HCT116 (cell line): ENCODE results near the gene MRPS34. TPM values are rescaled to one million over a fixed set of nuclear protein-coding genes. Genes with fewer than 3 reads are reported as not detected.

ENCODE experiments used
- ATAC-seq: fragments of 200-7000 bp; cut with Tn5 transposase; 2 replicates; pipeline ENCODE4 v1.9.1; 2020; ENCODE audit warnings: mild to moderate bottlenecking, moderate library complexity
- BruUV-seq: library from RNA; stranded (reverse); fragments of 400-500 nt; replicated peaks from 2 replicates; lab custom pipeline; 2021; lab: Mats Ljungman, UMichigan
- CTCF ChIA-PET: fragments of 300-600 bp; sonication (Branson Sonifier 250); formaldehyde crosslinking; loops from one replicate; lab custom pipeline; 2021; ENCODE audit warnings: antibody characterized with exemption; lab: Charles Lee
- POLR2A ChIA-PET: fragments of 300-600, 350-600 bp; sonication (Branson Sonifier 250); formaldehyde crosslinking; loops from one replicate; lab custom pipeline; 2021; ENCODE audit warnings: antibody characterized with exemption; lab: Charles Lee
- RAD21 ChIA-PET, 2 experiments: fragments of 300-600 bp; sonication (Branson Sonifier 250); formaldehyde crosslinking; loops; one replicate each; lab custom pipeline; 2023; ENCODE audit warnings: low total read pairs in 2 of 2; ENCODE audit not compliant: uncharacterized antibody in 2 of 2, unreplicated experiment in 2 of 2, low non-redundant PET in 1 of 2; lab: Charles Lee
- DNase-seq: peaks from one replicate; pipeline ENCODE4 v3.0.0-alpha.2; 2010; ENCODE audit warnings: low read depth, low spot score
- H2AFZ ChIP-seq: fragments of 200-600 bp; shearing (Covaris generic), sonication (generic); 2 replicates; pipeline ENCODE4 v1.6.1; 2017; ENCODE audit warnings: low read depth, mixed run types, mixed read lengths, antibody characterized with exemption, low read length; ENCODE audit not compliant: poor library complexity, severe bottlenecking
- H3K27ac ChIP-seq: 2 replicates; pipeline ENCODE4 v1.5.1; 2012; ENCODE audit warnings: low read depth, low read length
- H3K27me3 ChIP-seq: fragments of 200-600 bp; sonication (generic); 2 replicates; pipeline ENCODE4 v1.6.1; 2016; ENCODE audit warnings: mixed run types, low read length, mixed read lengths; ENCODE audit not compliant: insufficient read depth
- H3K36me3 ChIP-seq, 2 experiments: fragments of 200-500 bp in 1 of 2; fragments of 200-600 bp in 1 of 2; sonication (Bioruptor generic) in 1 of 2; sonication (generic) in 1 of 2; 2 replicates each; pipeline versions ENCODE4 v1.5.1 to v1.6.1; 2014 to 2016; ENCODE audit warnings: low read length in 2 of 2, inconsistent platforms in 1 of 2, mixed read lengths in 1 of 2, mixed run types in 1 of 2; ENCODE audit not compliant: insufficient read depth in 2 of 2, control insufficient read depth in 1 of 2
- H3K4me1 ChIP-seq, 2 experiments: fragments of 200-600 bp in 1 of 2; sonication (generic) in 1 of 2; 2 replicates each; pipeline versions ENCODE4 v1.5.1 to v1.6.1; 2012 to 2017; ENCODE audit warnings: low read length in 2 of 2, inconsistent platforms in 1 of 2, mild to moderate bottlenecking in 1 of 2, mixed read lengths in 1 of 2, mixed run types in 1 of 2, moderate library complexity in 1 of 2; ENCODE audit not compliant: insufficient read depth in 2 of 2, control insufficient read depth in 1 of 2
- H3K4me2 ChIP-seq: fragments of 200-600 bp; sonication (generic); 2 replicates; pipeline ENCODE4 v1.6.1; 2017; ENCODE audit warnings: mixed run types, low read length, mixed read lengths
- H3K4me3 ChIP-seq, 2 experiments: fragments of 200-600 bp in 1 of 2; sonication (generic) in 1 of 2; replicated peaks in 1 of 2; 2 replicates each; pipeline ENCODE4 v1.5.1; 2011 to 2016; ENCODE audit warnings: low read length in 2 of 2, control low read depth in 1 of 2, low read depth in 1 of 2, mild to moderate bottlenecking in 1 of 2, mixed read lengths in 1 of 2, mixed run types in 1 of 2
- H3K79me2 ChIP-seq: fragments of 200-600 bp; sonication (generic); 2 replicates; pipeline ENCODE4 v1.6.1; 2017; ENCODE audit warnings: mild to moderate bottlenecking, mixed run types, low read length, moderate library complexity, mixed read lengths; ENCODE audit not compliant: insufficient read depth
- H3K9ac ChIP-seq: fragments of 200-600 bp; sonication (generic); 2 replicates; pipeline ENCODE4 v1.6.1; 2016; ENCODE audit warnings: low read length, mixed read lengths
- H3K9me2 ChIP-seq: fragments of 200-600 bp; sonication (generic), shearing (Covaris generic); 2 replicates; pipeline ENCODE4 v1.6.1; 2017; ENCODE audit warnings: mixed run types, mild to moderate bottlenecking, moderate library complexity; ENCODE audit not compliant: insufficient read depth
- H3K9me3 ChIP-seq, 2 experiments: fragments of 200-500 bp in 1 of 2; fragments of 200-600 bp in 1 of 2; sonication (Bioruptor generic) in 1 of 2; sonication (generic) in 1 of 2; 2 replicates each; pipeline ENCODE4 v1.6.1; 2014 to 2017; ENCODE audit warnings: low read length in 2 of 2, mixed read lengths in 2 of 2, inconsistent platforms in 1 of 2, low read depth in 1 of 2, mild to moderate bottlenecking in 1 of 2, mixed run types in 1 of 2, moderate library complexity in 1 of 2; ENCODE audit not compliant: control insufficient read depth in 1 of 2, insufficient read depth in 1 of 2
- H4K20me1 ChIP-seq: fragments of 200-600 bp; sonication (generic), shearing (Covaris generic); 2 replicates; pipeline ENCODE4 v1.6.1; 2017; ENCODE audit warnings: mixed run types, mild to moderate bottlenecking, moderate library complexity; ENCODE audit not compliant: insufficient read depth
- EZH2 ChIP-seq: fragments of 200-600 bp; sonication (generic); IDR thresholded peaks from 2 replicates; pipeline ENCODE4 v1.6.1; 2017; ENCODE audit warnings: antibody characterized with exemption, mixed run types
- POLR2AphosphoS5 ChIP-seq: IDR thresholded peaks from 2 replicates; pipeline ENCODE4 v1.6.1; 2011; ENCODE audit warnings: mild to moderate bottlenecking, low read depth, low read length, moderate library complexity
- intact Hi-C: fragments of 100-400 bp; cut with micrococcal nuclease; formaldehyde crosslinking; loops from 2 replicates; pipeline ENCODE4 v1.10.0; 2022
- total RNA-seq: library from RNA; stranded (reverse); gene quantifications from one replicate; pipeline ENCODE4 v1.2.1, GENCODE V29; 2021; ENCODE audit not compliant: unreplicated experiment
- TF ChIP-seq, protein P1 (sequence below): IDR thresholded peaks from 2 replicates; pipeline ENCODE4 v1.6.1; 2012; ENCODE audit warnings: low read depth

Gene MRPS34
- total RNA-seq, 1 experiment from 2014 or later = 200 TPM

DNA sequence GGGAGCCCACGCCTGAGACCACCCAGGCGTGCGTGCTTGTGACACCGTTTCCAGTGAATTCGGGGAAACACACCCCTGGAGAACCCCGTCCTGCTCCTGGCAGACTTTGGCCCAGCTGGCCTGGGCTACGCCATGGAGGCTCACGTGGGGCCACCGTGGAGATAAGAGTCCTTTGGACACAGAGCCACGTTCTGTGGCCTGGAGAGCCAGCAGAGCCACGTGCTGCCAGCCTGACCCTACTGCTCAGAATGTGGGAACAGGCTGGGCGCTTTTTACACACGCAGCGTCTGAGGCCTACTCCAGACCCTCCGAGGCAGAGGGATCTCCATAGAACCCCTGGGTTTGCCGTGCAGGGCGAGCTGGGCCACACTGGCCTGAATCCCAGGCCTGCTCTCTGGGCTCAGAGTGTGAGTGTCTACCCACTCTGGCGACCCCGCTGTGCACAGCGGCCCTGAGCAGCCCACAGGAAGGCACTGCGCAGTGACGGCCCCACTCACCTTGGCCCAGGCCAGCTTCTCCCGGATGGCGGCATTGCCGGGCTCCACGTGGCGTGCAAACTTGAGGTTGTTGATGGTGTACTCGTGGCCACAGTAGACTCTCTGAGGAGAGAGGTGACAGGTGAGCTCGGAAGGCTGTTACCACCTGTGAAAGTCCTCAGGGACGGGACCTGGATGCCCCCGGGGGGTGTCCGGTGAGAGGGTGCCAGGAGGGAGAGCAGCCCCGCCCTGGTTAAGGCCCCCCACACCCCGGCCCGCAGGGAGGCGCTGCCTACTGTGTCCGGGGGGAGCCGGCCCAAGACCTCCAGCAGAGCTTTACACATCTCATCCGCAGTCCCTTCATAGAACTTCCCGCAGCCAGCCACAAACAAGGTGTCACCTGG is 43.7 kb upstream of the MRPS34 start:
- DNase-seq (no peak), ATAC-seq (no peak)
- no peaks in the 10 kb centered on the region for H3K9me3 ChIP-seq
- ChIA-PET POLR2A (no interaction called here), CTCF (no interaction called here), RAD21 (no interaction called here)
- H3K9ac ChIP-seq = no peak overlapping the region
- H3K4me3 ChIP-seq = no peak overlapping the region
- H3K36me3 ChIP-seq = 0 out of 4 replicates have a peak, but pooled peaks cover 2 to 5% of the 10 kb centered on the region in 2 experiments
- H3K4me1 ChIP-seq = peaks cover 6 to 10% of the 10 kb centered on the region in 2 experiments; a peak in 3 of 4 replicates
- H3K9me2 ChIP-seq = no peaks in the 10 kb centered on the region
- no peak overlapping the region for H3K4me2 ChIP-seq
- intact Hi-C loops = no loop called here
- H3K27me3 ChIP-seq = no peaks in the 10 kb centered on the region
- no peaks in the 10 kb centered on the region for H4K20me1 ChIP-seq
- no peaks in the 10 kb centered on the region for H3K79me2 ChIP-seq
- TF ChIP-seq EZH2 = no peak
- H3K27ac ChIP-seq = no peak overlapping the region
- no peak overlapping the region for H2AFZ ChIP-seq
- BruUV-seq = no TSS peak

DNA sequence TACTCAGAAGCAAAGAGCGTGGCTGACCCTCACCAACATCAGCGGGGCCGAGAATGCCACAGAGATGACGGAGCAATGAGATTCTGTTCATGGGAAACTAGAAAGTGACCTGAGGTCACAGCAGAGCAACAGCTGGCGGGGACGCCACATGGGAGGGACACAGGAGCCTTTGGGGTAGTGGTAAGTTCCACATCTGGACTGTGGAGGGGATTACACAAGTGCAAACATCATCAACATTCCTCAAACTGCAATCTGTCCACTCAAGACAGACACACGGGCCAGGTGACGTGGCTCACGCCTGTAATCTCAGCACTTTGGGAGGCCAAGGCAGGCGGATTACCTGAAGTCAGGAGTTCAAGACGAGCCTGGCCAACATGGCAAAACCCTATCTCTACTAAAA is 42.5 kb upstream of the MRPS34 start:
- Histone ChIP-seq H3K4me2 (no peak overlapping the region), H3K27ac (no peak overlapping the region), H2AFZ (no peak overlapping the region), H3K79me2 (no peaks in the 10 kb centered on the region), H3K4me1 (peaks cover 6 to 10% of the 10 kb centered on the region in 2 experiments; a peak in 3 of 4 replicates), H3K9me2 (no peaks in the 10 kb centered on the region), H3K9ac (no peak overlapping the region), H3K36me3 (0 out of 4 replicates have a peak, but pooled peaks cover 2 to 5% of the 10 kb centered on the region in 2 experiments), H3K9me3 (no peaks in the 10 kb centered on the region), H4K20me1 (no peaks in the 10 kb centered on the region), H3K4me3 (no peak overlapping the region), H3K27me3 (no peaks in the 10 kb centered on the region)
- ATAC-seq (no peak), DNase-seq (no peak)
- BruUV-seq = no TSS peak
- intact Hi-C loops = no loop called here
- POLR2A ChIA-PET = no interaction called here
- CTCF ChIA-PET = no interaction called here
- no peak for TF ChIP-seq POLR2AphosphoS5
- TF ChIP-seq, protein P1, sequence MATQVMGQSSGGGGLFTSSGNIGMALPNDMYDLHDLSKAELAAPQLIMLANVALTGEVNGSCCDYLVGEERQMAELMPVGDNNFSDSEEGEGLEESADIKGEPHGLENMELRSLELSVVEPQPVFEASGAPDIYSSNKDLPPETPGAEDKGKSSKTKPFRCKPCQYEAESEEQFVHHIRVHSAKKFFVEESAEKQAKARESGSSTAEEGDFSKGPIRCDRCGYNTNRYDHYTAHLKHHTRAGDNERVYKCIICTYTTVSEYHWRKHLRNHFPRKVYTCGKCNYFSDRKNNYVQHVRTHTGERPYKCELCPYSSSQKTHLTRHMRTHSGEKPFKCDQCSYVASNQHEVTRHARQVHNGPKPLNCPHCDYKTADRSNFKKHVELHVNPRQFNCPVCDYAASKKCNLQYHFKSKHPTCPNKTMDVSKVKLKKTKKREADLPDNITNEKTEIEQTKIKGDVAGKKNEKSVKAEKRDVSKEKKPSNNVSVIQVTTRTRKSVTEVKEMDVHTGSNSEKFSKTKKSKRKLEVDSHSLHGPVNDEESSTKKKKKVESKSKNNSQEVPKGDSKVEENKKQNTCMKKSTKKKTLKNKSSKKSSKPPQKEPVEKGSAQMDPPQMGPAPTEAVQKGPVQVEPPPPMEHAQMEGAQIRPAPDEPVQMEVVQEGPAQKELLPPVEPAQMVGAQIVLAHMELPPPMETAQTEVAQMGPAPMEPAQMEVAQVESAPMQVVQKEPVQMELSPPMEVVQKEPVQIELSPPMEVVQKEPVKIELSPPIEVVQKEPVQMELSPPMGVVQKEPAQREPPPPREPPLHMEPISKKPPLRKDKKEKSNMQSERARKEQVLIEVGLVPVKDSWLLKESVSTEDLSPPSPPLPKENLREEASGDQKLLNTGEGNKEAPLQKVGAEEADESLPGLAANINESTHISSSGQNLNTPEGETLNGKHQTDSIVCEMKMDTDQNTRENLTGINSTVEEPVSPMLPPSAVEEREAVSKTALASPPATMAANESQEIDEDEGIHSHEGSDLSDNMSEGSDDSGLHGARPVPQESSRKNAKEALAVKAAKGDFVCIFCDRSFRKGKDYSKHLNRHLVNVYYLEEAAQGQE = no peak
- RAD21 ChIA-PET = no interaction called here
